HG03521 (cell line): Measurements from ENCODE around the gene SMAD2.
"Not testable (repeated sequence)": the region's sequence is repeated elsewhere in the genome, so short reads cannot be mapped to it uniquely, and the experiment has no call there.

Experiments
- ATAC-seq: cut with Tn5 transposase; IDR thresholded peaks from one replicate; pipeline ENCODE4 v1.9.1; 2021; ENCODE audit warnings: mild to moderate bottlenecking, moderate library complexity; ENCODE audit not compliant: unreplicated experiment

The SMAD2 gene

GRCh38 chr18:47799376-47799775 is 131.1 kb downstream of the SMAD2 start:
- ATAC-seq, result no peak

DNA sequence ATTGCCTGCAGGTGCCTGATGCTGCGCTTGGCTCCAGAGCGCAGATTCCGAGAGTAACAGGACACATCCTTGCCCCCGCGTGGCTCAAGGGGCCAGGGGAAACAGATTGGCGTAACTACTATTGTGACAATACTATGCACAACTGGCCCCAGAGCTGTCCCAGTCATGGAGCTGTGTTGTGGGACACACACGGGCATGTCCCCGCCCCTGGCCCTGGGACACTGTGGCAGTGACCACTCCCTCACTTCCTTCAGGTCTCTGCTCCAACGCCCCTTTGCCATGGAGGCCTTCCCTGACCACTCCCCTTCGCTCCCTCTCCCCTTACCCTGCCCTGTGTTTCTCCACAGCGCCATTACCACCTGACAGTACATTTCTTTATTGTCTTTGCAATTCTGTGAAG is 132.1 kb downstream of the SMAD2 start:
- ATAC-seq, result no peak

GRCh38 chr18:47797126-47797525 is 133.3 kb downstream of the SMAD2 start:
- ATAC-seq, result no peak

DNA sequence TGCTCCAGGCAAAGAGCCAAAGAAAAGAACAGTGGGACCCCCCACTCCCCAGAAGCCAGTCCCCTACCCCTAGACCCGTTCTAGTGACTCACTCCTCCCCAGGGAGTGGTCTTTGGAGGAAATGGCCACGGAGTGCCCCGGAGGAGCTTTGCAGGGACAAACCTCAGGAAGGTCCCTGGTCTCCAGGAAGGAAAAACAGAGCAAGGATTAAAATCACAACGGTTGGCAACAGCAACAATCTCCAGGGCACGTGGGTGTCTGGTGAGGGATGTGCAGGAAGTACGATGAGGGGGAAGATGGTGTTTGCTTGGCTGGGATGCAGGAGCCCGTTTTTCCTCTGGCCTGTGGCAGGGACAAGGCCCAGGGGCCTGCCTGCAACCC is 135.0 kb downstream of the SMAD2 start:
- ATAC-seq, result no peak

DNA sequence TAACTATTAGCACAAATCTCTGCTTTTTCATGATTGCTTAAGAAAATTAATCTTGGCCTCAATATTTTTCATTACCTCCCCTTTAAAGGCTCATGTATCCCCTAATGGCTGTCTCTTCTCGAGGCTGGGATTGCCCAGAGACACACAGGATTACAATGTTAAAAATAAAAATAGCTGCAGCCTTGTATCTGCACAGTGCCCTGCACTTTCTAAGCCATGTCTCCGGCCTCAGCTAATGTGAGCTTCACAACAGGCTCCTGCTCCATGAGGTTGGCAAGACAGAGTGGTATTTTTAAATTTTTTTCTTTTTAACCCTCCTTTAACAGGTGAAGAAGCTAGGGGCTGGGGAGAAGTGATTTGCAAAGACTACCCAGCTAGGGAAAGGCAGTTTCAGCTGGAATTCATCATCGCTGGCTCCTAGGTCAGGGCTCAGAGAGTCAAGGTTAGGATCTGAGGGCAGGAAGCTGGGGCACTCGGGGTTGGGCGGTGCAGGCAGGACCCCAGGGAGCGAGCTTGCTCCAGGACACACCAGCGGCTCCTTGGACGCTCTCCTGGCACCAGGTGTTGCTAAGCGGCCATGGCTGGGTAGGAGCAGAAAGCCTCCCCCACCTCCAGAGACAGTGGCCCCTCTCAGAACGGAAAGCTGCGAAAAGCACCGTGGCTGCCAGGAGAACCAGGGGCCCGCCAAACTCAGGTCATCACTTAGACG is 135.6 kb downstream of the SMAD2 start:
- no peak for ATAC-seq

DNA sequence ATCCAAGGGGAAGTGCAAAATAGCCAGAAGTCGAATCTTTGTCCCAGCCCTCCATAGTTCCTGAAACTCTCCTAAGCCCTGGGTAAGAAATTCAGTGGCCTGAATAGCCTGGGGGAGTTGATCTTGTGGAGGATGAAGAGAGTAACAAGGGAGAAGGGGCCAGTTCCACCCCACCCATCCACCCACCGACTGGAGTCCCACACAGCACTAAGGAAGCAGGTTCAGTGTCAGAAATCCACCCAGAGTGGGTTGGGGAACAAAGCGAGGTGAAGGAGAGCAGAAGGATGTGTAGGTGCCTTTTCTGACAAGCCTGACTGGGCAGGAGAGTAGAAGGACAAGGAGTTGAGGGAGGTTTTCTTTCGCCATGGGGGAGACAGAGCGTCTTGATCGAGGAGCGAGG is 136.8 kb downstream of the SMAD2 start:
- no peak for ATAC-seq

- ATAC-seq, result no peak
Measured at GRCh38 chr18:47791461-47791985, 138.9 kb downstream of the SMAD2 start.

- ATAC-seq, result no peak
Measured at GRCh38 chr18:47790036-47790435, 140.4 kb downstream of the SMAD2 start.

- ATAC-seq, result no peak
Measured at GRCh38 chr18:47788621-47789020, 141.8 kb downstream of the SMAD2 start.

GRCh38 chr18:47781561-47781960 is 148.9 kb downstream of the SMAD2 start:
- no peak for ATAC-seq

DNA sequence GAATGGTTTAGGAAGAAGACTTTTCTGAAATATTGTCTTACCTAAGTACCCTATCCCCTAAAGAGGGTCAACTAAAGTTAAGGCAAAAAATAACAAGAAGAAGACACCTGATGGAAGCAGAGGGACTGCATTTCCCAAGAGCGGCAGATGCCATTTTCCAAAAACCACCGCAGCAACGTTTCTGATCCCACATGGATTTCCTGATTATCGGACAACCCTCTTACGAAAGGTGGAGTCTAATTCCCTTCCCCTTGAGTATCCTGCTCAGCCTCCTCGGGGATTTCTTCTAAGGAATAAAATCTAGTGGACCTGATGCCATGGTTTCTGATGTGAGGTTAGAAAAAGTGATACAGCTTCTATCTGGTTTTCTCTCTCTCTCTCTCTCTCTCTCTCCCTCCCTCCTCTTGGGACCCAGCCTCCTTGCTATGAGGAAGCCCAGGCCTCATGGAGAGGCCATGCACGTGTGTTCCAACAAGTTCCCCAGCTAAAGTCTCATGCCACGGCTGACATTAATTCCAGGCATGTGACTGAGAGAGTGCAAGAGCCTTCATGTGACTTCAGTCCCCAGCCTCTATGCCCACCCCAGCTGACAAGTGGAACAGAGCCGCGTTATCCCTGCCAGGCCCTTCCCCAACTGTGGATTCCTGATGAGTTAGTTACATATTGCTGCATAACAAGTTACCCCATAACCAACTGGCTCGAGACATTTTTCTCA is 150.3 kb downstream of the SMAD2 start:
- no peak for ATAC-seq

DNA sequence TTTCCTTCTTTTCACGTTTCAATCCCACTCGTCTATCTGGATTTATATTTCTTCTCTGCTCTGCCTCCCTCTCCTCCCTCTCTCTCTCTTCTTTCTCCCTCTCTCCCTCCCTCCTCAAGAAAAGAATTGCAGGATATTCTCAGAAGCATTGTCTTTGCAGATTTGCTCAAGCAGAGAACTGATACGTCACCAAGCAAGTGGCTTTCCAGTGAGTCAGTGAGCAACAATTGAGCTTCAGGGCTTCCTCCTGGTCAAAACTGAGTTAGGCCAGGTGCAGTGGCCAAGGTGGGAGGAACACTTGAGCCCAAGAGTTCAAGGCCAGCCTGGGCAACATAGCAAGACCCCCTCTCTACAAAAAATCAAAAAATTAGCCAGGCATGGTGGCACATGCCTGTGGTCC is 151.1 kb downstream of the SMAD2 start:
- no peak for ATAC-seq

GRCh38 chr18:47777626-47778025 is 152.8 kb downstream of the SMAD2 start:
- no peak for ATAC-seq

DNA sequence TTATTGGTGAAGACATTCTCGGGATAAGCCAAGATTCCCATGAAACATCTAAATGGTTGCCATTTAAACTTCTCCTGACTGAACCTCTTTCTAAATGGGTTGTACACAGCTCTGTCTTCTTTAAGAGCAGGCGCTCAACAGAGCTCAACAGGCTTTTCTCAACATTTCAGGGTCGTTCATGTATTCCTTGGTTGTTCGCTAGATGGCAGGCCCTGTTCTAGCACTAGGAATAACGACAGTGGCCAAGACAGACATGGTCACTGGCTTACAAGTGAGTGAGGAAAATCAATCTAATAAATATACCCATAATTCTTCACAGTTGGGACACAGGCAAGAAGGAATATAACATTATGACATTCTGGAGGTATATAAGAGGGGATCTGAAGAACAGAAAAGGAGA is 154.5 kb downstream of the SMAD2 start:
- no peak for ATAC-seq

GRCh38 chr18:47773931-47774330 is 156.5 kb downstream of the SMAD2 start:
- ATAC-seq, result no peak

DNA sequence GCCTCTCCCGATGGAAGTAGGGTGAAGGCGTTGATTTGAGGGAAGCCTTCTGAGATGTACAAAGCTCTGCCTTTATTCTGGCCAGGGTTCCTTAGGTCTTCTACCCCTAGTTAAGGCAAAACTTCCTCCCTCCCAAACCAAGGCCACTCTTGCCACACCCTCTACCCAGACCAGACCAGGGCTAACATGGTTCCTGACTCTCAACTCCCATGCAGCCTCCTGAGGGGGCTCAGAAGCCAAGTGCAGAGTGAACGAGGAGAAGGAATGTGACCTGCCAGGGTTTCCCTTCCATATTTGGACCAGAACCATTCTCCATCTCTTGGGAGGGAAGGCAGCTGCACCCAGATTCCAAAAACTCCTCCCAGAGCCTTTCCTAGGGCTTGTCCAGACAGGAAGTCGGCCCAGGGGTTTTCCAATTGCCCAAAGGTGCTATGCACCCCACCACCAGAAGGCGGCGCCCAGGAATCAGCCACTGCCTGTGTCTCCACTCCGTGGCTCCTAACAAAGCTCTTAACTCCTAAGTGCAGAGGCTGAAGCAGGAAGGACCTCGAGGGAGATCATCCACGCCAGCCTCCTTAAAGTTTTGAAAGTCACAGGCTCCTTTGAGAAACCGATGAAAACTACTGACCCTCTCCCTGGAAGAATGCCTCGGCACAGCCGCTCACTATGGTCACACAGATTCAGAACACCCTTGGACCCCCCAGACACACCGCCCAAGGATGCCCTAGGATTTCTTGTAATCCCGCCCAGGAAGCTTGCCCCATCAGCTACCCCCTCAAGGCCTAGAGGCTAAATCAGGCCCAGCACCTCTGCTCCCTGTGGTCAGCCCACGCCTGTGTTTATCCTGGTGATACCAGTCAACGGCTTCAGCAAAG is 157.8 kb downstream of the SMAD2 start:
- ATAC-seq, result no peak

DNA sequence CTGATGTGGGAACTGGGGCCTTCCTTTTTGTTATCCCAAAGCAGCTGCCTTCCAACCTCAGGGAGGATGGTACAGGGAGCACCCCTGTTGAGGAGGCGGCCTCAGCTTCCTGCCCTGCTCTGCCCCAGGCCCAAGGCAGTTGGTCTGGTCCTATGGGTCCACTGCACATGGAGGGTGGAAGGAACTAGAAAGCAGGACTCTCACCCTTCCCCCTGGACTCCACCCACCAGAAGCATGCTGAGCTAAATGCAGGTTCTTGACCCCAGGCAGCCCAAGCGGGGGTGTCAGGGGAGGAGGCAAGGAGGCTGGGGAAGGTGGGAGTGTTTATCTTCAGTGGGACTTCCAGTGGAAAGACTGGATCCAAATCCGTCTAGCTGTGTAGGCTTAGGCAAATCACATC is 158.5 kb downstream of the SMAD2 start:
- ATAC-seq, result no peak

GRCh38 chr18:47767699-47768098 is 162.8 kb downstream of the SMAD2 start:
- no peak for ATAC-seq

DNA sequence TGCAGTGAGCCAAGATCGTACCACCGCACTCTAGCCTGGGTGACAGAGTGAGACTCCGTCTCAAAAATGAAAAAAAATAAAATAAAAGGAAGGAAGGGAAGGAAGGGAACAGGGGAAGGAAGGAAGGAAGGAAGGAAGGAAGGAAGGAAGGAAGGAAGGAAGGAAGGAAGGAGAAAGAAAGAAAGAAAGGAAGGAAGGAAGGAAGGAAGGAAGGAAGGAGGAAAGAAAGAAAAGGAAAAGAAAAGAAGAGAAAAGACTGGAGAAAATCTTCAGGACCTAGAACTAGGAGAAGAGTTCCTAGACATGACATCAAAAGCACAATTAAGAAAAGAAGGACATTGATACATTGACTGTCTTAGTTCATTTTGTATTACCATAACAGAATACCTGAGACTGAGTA is 163.3 kb downstream of the SMAD2 start:
- not testable (repeated sequence) for ATAC-seq
